K562 (cell line): ENCODE results near the gene RNASE8. TPM values are rescaled to one million over a fixed set of nuclear protein-coding genes. Genes with fewer than 3 reads are reported as not detected.

Experiments
- ATAC-seq: fragments of 200-7000 bp; cut with Tn5 transposase; 3 replicates; pipeline ENCODE4 v1.9.1; 2020; ENCODE audit warnings: moderate library complexity
- BruUV-seq: library from RNA; stranded (reverse); fragments of 400-500 nt; replicated peaks from 2 replicates; lab custom pipeline; 2021; lab: Mats Ljungman, UMichigan
- CTCF ChIA-PET: fragments of 300-600 bp; formaldehyde crosslinking; extraction: SDS; loops from one replicate; lab custom pipeline; 2021; ENCODE audit warnings: low intra/inter-chr PET ratio; lab: Yijun Ruan, JAX
- POLR2A ChIA-PET: fragments of 300-600, 350-650 bp; sonication (Branson Sonifier 250); formaldehyde crosslinking; extraction: SDS; loops from one replicate; lab custom pipeline; 2021; ENCODE audit warnings: antibody characterized with exemption, inconsistent platforms; lab: Yijun Ruan, JAX
- DNase-seq, 4 experiments: peaks; one replicate each; pipeline versions ENCODE4 v3.0.0 to v3.0.0-alpha.2; 2011 to 2018; ENCODE audit warnings: low spot score in 3 of 4, mixed read lengths in 3 of 4; ENCODE audit errors: extremely low read depth in 1 of 4
- FAIRE-seq: peaks from 2 replicates; lab custom pipeline; 2011; peaks lifted over from hg19 to GRCh38; lab: Jason Lieb, UNC
- H2AFZ ChIP-seq: 2 replicates; pipeline ENCODE4 v1.6.0; 2011; ENCODE audit warnings: low read depth, low read length, control low read depth, inconsistent platforms
- H3K27ac ChIP-seq: fragments of 200-600 bp; 3 replicates; pipeline ENCODE4 v1.8.0; 2011; ENCODE audit warnings: low read depth, mild to moderate bottlenecking, control low read depth, inconsistent platforms, low read length, moderate library complexity, mixed read lengths; ENCODE audit errors: extremely low read depth
- H3K27me3 ChIP-seq, 2 experiments: fragments of 300-600 bp in 1 of 2; 2 replicates in 1 of 2; 3 replicates in 1 of 2; pipeline versions ENCODE4 v1.6.0 to v1.8.0; 2011; ENCODE audit warnings: inconsistent platforms in 2 of 2, low read length in 2 of 2, mild to moderate bottlenecking in 1 of 2, mixed read lengths in 1 of 2, moderate library complexity in 1 of 2; ENCODE audit not compliant: control insufficient read depth in 2 of 2, insufficient read depth in 2 of 2
- H3K36me3 ChIP-seq: fragments of 300-600 bp; 3 replicates; pipeline ENCODE4 v1.8.0; 2011; ENCODE audit warnings: mild to moderate bottlenecking, low read length, inconsistent platforms; ENCODE audit not compliant: control insufficient read depth, insufficient read depth
- H3K4me1 ChIP-seq, 2 experiments: fragments of 200-600 bp in 1 of 2; replicated peaks in 1 of 2; 2 replicates in 1 of 2; 3 replicates in 1 of 2; pipeline versions ENCODE4 v1.5.1 to v1.8.0; 2011; ENCODE audit warnings: inconsistent platforms in 2 of 2, low read length in 2 of 2, mild to moderate bottlenecking in 1 of 2, mixed read lengths in 1 of 2, moderate library complexity in 1 of 2; ENCODE audit not compliant: control insufficient read depth in 2 of 2, insufficient read depth in 2 of 2
- H3K4me2 ChIP-seq: 2 replicates; pipeline ENCODE4 v1.6.1; 2011; ENCODE audit warnings: low read length, control low read depth, inconsistent platforms, mixed read lengths; ENCODE audit not compliant: insufficient read depth
- H3K4me3 ChIP-seq: fragments of 200-600 bp; sonication (generic), shearing (Covaris generic); 2 replicates; pipeline ENCODE4 v1.5.1; 2016; ENCODE audit warnings: control low read depth, inconsistent platforms
- H3K79me2 ChIP-seq: fragments of 200-600 bp; 3 replicates; pipeline ENCODE4 v1.8.0; 2011; ENCODE audit warnings: low read length, inconsistent platforms; ENCODE audit not compliant: control insufficient read depth, insufficient read depth
- H3K9ac ChIP-seq, 2 experiments: 2 replicates each; pipeline versions ENCODE4 v1.6.0 to v1.6.1; 2011; ENCODE audit warnings: low read depth in 2 of 2, low read length in 2 of 2, control low read depth in 1 of 2, inconsistent platforms in 1 of 2, mild to moderate bottlenecking in 1 of 2, mixed read lengths in 1 of 2; ENCODE audit not compliant: insufficient read depth in 1 of 2
- H3K9me1 ChIP-seq: one replicate; pipeline ENCODE4 v1.6.0; 2011; ENCODE audit warnings: inconsistent platforms, mild to moderate bottlenecking, low read length, moderate library complexity; ENCODE audit not compliant: control insufficient read depth, insufficient read depth
- H3K9me3 ChIP-seq: replicated peaks from 2 replicates; pipeline ENCODE4 v1.5.1; 2011; ENCODE audit warnings: low read depth, low read length, inconsistent platforms; ENCODE audit not compliant: control insufficient read depth, insufficient read depth
- H4K20me1 ChIP-seq: replicated peaks from 2 replicates; pipeline ENCODE4 v1.6.1; 2011; ENCODE audit warnings: low read length, inconsistent platforms, mixed read lengths; ENCODE audit not compliant: control insufficient read depth, insufficient read depth
- C11orf30 ChIP-seq: fragments of 450-650 bp; IDR thresholded peaks from 2 replicates; pipeline ENCODE4 v1.6.1; 2016; ENCODE audit warnings: low read depth, mild to moderate bottlenecking
- FOSL1 ChIP-seq: fragments of 200-800 bp; sonication (Bioruptor generic); conservative IDR thresholded peaks from 2 replicates; pipeline ENCODE4 v1.6.1; 2016; ENCODE audit warnings: missing genetic modification characterization, missing compliant biosample characterization
- GABPB1 ChIP-seq: sonication (generic); formaldehyde crosslinking; IDR thresholded peaks from 2 replicates; pipeline ENCODE4 v1.8.0; 2022; ENCODE audit warnings: mild to moderate bottlenecking, missing genetic modification reagents
- MAFK ChIP-seq: IDR thresholded peaks from 2 replicates; pipeline ENCODE4 v1.6.1; 2011; ENCODE audit warnings: low read length, improper control_type of control experiment
- MAZ ChIP-seq, 2 experiments: fragments of 450-650 bp in 1 of 2; sonication (generic) in 1 of 2; formaldehyde crosslinking; IDR thresholded peaks in 1 of 2; conservative IDR thresholded peaks in 1 of 2; 2 replicates each; pipeline versions ENCODE4 v1.4.0 to v1.5.0; 2020; ENCODE audit warnings: mild to moderate bottlenecking in 1 of 2, missing genetic modification reagents in 1 of 2
- NFE2 ChIP-seq: IDR thresholded peaks from 2 replicates; pipeline ENCODE4 v1.6.1; 2014; ENCODE audit warnings: antibody characterized with exemption, low read depth
- ZNF347 ChIP-seq: fragments of 450-650 bp; formaldehyde crosslinking; IDR thresholded peaks from 2 replicates; pipeline ENCODE4 v1.4.0; 2020; ENCODE audit warnings: low read depth, mild to moderate bottlenecking, moderate library complexity
- WGBS: fragments of 100-300 bp; shearing (Covaris generic); methylation state at CpG from one replicate; pipeline ENCODE4 v1.1.6; 2016; ENCODE audit warnings: low coverage, mixed read lengths; ENCODE audit not compliant: insufficient coverage; ENCODE audit errors: missing lambda C conversion rate; 5-methylcytosine and 5-hydroxymethylcytosine counted together
- in situ Hi-C: fragments of 300-500 bp; cut with MboI; formaldehyde crosslinking; loops from 4 replicates; pipeline ENCODE4 v1.15.0; 2018; ENCODE audit warnings: inconsistent platforms, mixed read lengths
- intact Hi-C: fragments of 100-400 bp; cut with micrococcal nuclease; formaldehyde crosslinking; loops from 2 replicates; pipeline ENCODE4 v1.14.2; 2022
- polyA plus RNA-seq, 8 experiments: library from polyadenylated mRNA; depleted of rRNA in 4 of 8; stranded (reverse) in 5 of 8; unstranded in 3 of 8; fragments of >200 nt; fragmentation: Nextera tagmentation in 2 of 8; fragmentation: Illumina TruSeq in 1 of 8; extraction: Ambion mirVana in 2 of 8; extraction: Trizol in 1 of 8; gene quantifications; 2 replicates each; pipeline versions ENCODE4 v1.2.1 to v1.2.3, GENCODE V29; 2011 to 2014; ENCODE audit warnings: inconsistent platforms in 1 of 8, missing spikeins in 1 of 8
- total RNA-seq, 7 experiments: library from RNA; depleted of rRNA in 6 of 7; stranded (reverse); fragments of >200 nt in 6 of 7; fragmentation: Illumina TruSeq in 2 of 7; extraction: Trizol in 2 of 7; gene quantifications; 2 replicates each; pipeline versions ENCODE4 v1.2.1 to v1.2.3, GENCODE V29; 2011 to 2021; ENCODE audit warnings: low replicate concordance in 1 of 7
- TF ChIP-seq, protein P1 (sequence below): sonication (generic); formaldehyde crosslinking; IDR thresholded peaks from 2 replicates; pipeline ENCODE4 v1.8.0; 2022; ENCODE audit warnings: mild to moderate bottlenecking, missing genetic modification reagents
- TF ChIP-seq, protein P2 (sequence below), 2 experiments: fragments of 450-650 bp in 1 of 2; sonication (generic) in 1 of 2; formaldehyde crosslinking in 1 of 2; IDR thresholded peaks in 1 of 2; conservative IDR thresholded peaks in 1 of 2; 2 replicates each; pipeline versions ENCODE4 v1.6.1 to v1.8.1; 2016 to 2023; ENCODE audit warnings: mild to moderate bottlenecking in 2 of 2, moderate library complexity in 2 of 2, inconsistent platforms in 1 of 2, missing genetic modification reagents in 1 of 2
- TF ChIP-seq, protein P3 (sequence below): sonication (generic); formaldehyde crosslinking; IDR thresholded peaks from 2 replicates; pipeline ENCODE4 v1.8.0; 2022; ENCODE audit warnings: missing genetic modification reagents, mild to moderate bottlenecking, moderate library complexity, borderline replicate concordance

RNASE8 gene
- total and polyA plus RNA-seq, 9 of the 15 experiments (the other 6 are each of a cell fraction or from before 2014, with no cell fraction given) = not detected

DNA sequence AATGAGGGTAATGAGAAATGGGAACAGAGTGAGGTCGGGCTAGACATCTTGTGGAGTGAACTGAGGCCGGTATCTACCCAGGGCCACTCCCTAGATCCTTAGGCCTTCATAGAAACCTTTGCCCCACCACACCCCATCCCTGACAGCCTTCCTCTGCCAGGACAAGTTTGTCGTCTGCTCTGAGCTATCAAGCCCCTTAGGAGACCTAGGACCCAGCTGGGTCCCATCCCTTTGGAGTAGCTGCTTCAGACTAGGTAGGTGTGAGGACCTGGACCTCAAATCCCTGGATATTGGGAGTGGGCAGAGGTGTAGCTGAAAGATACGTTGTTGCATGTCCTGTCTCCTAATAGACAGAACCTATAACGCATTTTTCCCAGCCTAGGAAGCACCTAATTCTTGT, 43.3 kb downstream of the RNASE8 start, which contains the start of gene TMEM253:
Gene TMEM253, plus strand, starts transcription at position 136 of the 400 bp plus-strand sequence. CDS start 278 bp downstream, outside the sequence.
- ChIA-PET CTCF (no interaction called here), POLR2A (interaction anchor here (1.1 kb wide), 1 partner anchor 9 kb away, joined by 3 read pairs; no protein-coding TSS in a partner anchor)
- Histone ChIP-seq H3K27me3 (no peaks in the 10 kb centered on the region), H3K4me1 (peaks cover 36 to 46% of the 10 kb centered on the region in 2 experiments), H3K36me3 (no peaks in the 10 kb centered on the region), H2AFZ (peak within 1 kb of the TSS; percentile 41), H3K4me3 (no peak within 1 kb of the TSS), H3K9me3 (no peaks in the 10 kb centered on the region), H3K4me2 (peak within 1 kb of the TSS; percentile 87; the same call in 1 of the 2 replicates), H3K9me1 (no peaks in the 10 kb centered on the region), H3K79me2 (0 out of 3 replicates have a peak, but pooled peaks cover 6% of the 10 kb centered on the region), H3K9ac (peak within 1 kb of the TSS; percentile 25 to 86), H3K27ac (peak within 1 kb of the TSS; percentile 18), H4K20me1 (no peaks in the 10 kb centered on the region)
- in situ Hi-C loops (no loop called here), intact Hi-C loops (no loop called here)
- DNase-seq (no peak), ATAC-seq (no peak), FAIRE-seq (no peak)
- WGBS = 44% methylated on average over 5 of the region's 5 CpGs
- TF ChIP-seq, protein P1, sequence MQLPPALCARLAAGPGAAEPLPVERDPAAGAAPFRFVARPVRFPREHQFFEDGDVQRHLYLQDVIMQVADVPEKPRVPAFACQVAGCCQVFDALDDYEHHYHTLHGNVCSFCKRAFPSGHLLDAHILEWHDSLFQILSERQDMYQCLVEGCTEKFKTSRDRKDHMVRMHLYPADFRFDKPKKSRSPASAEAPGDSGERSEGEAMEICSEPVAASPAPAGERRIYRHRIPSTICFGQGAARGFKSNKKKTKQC (CRISPR knock-in tag) = no peak
- TF ChIP-seq GABPB1 (CRISPR knock-in tag) = no peak
- no TSS peak for BruUV-seq

- no TSS peak for BruUV-seq
- Histone ChIP-seq H3K9ac (peak overlapping the region; percentile 25 to 86; a peak in 3 of 4 replicates), H3K27me3 (no peaks in the 10 kb centered on the region), H2AFZ (peak overlapping the region; percentile 41), H3K36me3 (no peaks in the 10 kb centered on the region), H3K79me2 (0 out of 3 replicates have a peak, but pooled peaks cover 6% of the 10 kb centered on the region), H3K4me1 (peaks cover 37 to 56% of the 10 kb centered on the region in 2 experiments), H4K20me1 (no peaks in the 10 kb centered on the region), H3K4me2 (peak overlapping the region; percentile 87), H3K9me3 (no peaks in the 10 kb centered on the region), H3K9me1 (no peaks in the 10 kb centered on the region), H3K27ac (peak overlapping the region; percentile 18), H3K4me3 (no peak overlapping the region)
- WGBS = 27% methylated on average over 7 of the region's 8 CpGs
- DNase-seq = peak in 2 of 4 experiments; percentile 36 to 59
- FAIRE-seq = peak; percentile 82
- POLR2A ChIA-PET = interaction anchor here (0.6 to 1.5 kb wide), 3 partner anchors 10 to 31 kb away, joined by 3 to 4 read pairs (median 4); partner anchors contain the start of gene ARHGEF40
- CTCF ChIA-PET = no interaction called here
- in situ Hi-C loops (no loop called here), intact Hi-C loops (no loop called here)
- ATAC-seq = no peak
- TF ChIP-seq C11orf30 = 0 out of 2 replicates have a peak, but pooled peaks have one; percentile 8
- TF ChIP-seq MAFK = no peak
- TF ChIP-seq ZNF347 (CRISPR knock-in tag) = no peak
- TF ChIP-seq NFE2 = peak; percentile 62
- TF ChIP-seq FOSL1 (tag) = peak; percentile 43
- TF ChIP-seq, protein P2, sequence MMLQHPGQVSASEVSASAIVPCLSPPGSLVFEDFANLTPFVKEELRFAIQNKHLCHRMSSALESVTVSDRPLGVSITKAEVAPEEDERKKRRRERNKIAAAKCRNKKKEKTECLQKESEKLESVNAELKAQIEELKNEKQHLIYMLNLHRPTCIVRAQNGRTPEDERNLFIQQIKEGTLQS (IDR thresholded peaks at IDR 0.05) = peak; percentile 57
- TF ChIP-seq, protein P2 (CRISPR knock-in tag; conservative IDR thresholded peaks at IDR 0.05) = no peak
- TF ChIP-seq, protein P3, sequence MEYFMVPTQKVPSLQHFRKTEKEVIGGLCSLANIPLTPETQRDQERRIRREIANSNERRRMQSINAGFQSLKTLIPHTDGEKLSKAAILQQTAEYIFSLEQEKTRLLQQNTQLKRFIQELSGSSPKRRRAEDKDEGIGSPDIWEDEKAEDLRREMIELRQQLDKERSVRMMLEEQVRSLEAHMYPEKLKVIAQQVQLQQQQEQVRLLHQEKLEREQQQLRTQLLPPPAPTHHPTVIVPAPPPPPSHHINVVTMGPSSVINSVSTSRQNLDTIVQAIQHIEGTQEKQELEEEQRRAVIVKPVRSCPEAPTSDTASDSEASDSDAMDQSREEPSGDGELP (CRISPR knock-in tag) = peak; percentile 75
- TF ChIP-seq MAZ (CRISPR knock-in tag; conservative IDR thresholded peaks at IDR 0.05 in 1 of 2, IDR thresholded peaks at IDR 0.05 in 1 of 2) = no peak
These were observed 44.3 kb downstream of the RNASE8 start for GRCh38 chr14:21101802-21102413.
